Thoracic aorta (tissue), 2 donors: Measurements from ENCODE around the gene HIGD2A. TPM values are rescaled to one million over a fixed set of nuclear protein-coding genes. Genes with fewer than 3 reads are reported as not detected.
A peak's percentile ranks its signal among the peaks of the same experiment; 100 is the strongest.

Source experiments
- ATAC-seq: fragments of 150-250 bp; one replicate; pipeline ENCODE4 v1.8.0; 2017; ENCODE audit warnings: low read depth; ENCODE audit not compliant: insufficient number of reproducible peaks, low FRiP score
- DNase-seq: peaks from one replicate; pipeline ENCODE4 v3.0.0-alpha.2; 2020; ENCODE audit warnings: low spot score
- H3K27ac ChIP-seq, 2 donors: fragments of 200-600 bp; sonication (generic); 1 replicate in 1 of 2; 2 replicates in 1 of 2; pipeline ENCODE4 v1.5.1; 2016; ENCODE audit warnings: mild to moderate bottlenecking in 2 of 2, moderate library complexity in 2 of 2
- H3K27me3 ChIP-seq: fragments of 200-600 bp; sonication (generic); replicated peaks from 2 replicates; pipeline ENCODE4 v1.6.0; 2016; ENCODE audit warnings: mild to moderate bottlenecking; ENCODE audit not compliant: insufficient read depth
- H3K36me3 ChIP-seq: fragments of 200-600 bp; sonication (generic); one replicate; pipeline ENCODE4 v1.5.1; 2016
- H3K4me1 ChIP-seq, 2 donors: fragments of 200-600 bp; sonication (generic); 1 replicate in 1 of 2; 2 replicates in 1 of 2; pipeline versions ENCODE4 v1.5.1 to v1.6.0; 2016; ENCODE audit warnings: low read depth in 2 of 2, mild to moderate bottlenecking in 1 of 2; ENCODE audit not compliant: control insufficient read depth in 1 of 2
- H3K4me3 ChIP-seq: fragments of 200-600 bp; sonication (generic); 2 replicates; pipeline ENCODE4 v1.5.1; 2016; ENCODE audit warnings: mild to moderate bottlenecking
- H3K9me3 ChIP-seq: fragments of 200-600 bp; sonication (generic); 2 replicates; pipeline ENCODE4 v1.5.1; 2016
- CTCF ChIP-seq: fragments of 200-600 bp; sonication (generic); IDR thresholded peaks from one replicate; pipeline ENCODE4 v1.5.1; 2019; ENCODE audit warnings: antibody characterized with exemption
- total RNA-seq, 2 donors: library from RNA; depleted of rRNA; stranded (reverse); fragments of >200 nt; gene quantifications; one replicate each; pipeline versions ENCODE4 v1.1.0 to v1.2.3, GENCODE V29; 2016

The HIGD2A gene
- total RNA-seq, 2 donors from 2014 or later = 45.2 to 57.5 TPM

GRCh38 chr5:176386491-176386890 is 2.1 kb upstream of the HIGD2A start:
- Histone ChIP-seq H3K9me3 (no peaks in the 10 kb centered on the region), H3K36me3 (peaks cover 12% of the 10 kb centered on the region), H3K4me3 (no peak overlapping the region), H3K27me3 (no peaks in the 10 kb centered on the region), H3K4me1 (peaks cover 12 to 28% of the 10 kb centered on the region in 2 donors), H3K27ac (no peak overlapping the region)
- no peak for DNase-seq
- no peak for ATAC-seq
- no peak for TF ChIP-seq CTCF

DNA sequence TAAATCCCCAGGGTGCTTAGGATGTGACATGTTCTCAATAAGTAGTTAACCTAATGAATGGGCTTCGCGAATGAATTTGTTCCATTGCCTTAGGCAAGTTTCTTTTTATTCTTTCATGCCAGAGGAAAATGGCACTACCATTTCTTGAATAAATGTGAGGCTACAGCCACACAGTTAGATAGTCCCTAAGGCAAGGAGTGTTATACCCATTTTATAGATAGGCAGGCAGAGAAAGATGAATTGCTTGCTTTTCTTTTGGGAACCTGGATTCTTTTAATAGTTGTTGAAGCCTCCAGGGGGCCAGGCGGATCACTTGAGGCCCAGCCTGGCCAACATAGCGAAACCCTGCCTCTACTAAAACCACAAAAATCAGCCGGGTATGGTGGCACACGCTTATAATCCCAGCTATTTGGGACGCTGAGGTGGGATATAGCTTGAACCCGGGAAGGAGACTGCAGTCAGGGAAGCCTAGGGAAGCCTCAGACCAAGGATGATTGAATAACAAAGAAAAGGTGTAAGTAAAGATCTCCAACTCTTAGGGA is 1.1 kb upstream of the HIGD2A start:
- no peaks in the 10 kb centered on the region for H3K27me3 ChIP-seq
- peaks cover 9 to 20% of the 10 kb centered on the region in 2 donors for H3K4me1 ChIP-seq
- peaks cover 22% of the 10 kb centered on the region for H3K36me3 ChIP-seq
- ATAC-seq (no peak), DNase-seq (no peak)
- no peak overlapping the region for H3K27ac ChIP-seq
- H3K4me3 ChIP-seq = peak overlapping the region; percentile 88
- no peaks in the 10 kb centered on the region for H3K9me3 ChIP-seq
- TF ChIP-seq CTCF = no peak

DNA sequence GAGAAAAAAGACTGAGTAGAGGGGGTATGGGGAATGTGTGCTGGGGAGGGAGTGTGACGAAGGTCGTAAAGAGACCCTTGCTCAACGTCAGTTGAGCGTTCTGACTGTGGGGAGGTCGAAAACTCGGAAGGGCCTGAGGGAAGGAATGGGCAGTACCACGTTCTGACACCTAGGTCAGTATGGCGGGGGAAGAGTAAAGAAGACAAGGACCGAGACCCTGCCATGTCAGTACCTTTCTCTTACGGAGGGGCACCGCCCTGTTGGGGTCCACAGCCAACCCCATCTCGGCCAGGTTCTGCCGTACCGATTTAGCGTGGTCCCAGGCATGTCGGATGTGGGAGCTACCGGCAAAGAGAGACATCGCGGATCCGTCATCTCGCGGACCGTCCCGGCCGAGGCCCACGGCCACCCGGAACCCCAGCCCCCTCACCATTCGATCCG is 528 bp upstream of the HIGD2A start:
- ATAC-seq = no peak
- no peak for TF ChIP-seq CTCF
- H3K27me3 ChIP-seq = no peaks in the 10 kb centered on the region
- no peak for DNase-seq
- no peaks in the 10 kb centered on the region for H3K9me3 ChIP-seq
- peak overlapping the region; percentile 88 for H3K4me3 ChIP-seq
- H3K36me3 ChIP-seq = peaks cover 27% of the 10 kb centered on the region
- peaks cover 9 to 20% of the 10 kb centered on the region in 2 donors for H3K4me1 ChIP-seq
- H3K27ac ChIP-seq = no peak overlapping the region

DNA sequence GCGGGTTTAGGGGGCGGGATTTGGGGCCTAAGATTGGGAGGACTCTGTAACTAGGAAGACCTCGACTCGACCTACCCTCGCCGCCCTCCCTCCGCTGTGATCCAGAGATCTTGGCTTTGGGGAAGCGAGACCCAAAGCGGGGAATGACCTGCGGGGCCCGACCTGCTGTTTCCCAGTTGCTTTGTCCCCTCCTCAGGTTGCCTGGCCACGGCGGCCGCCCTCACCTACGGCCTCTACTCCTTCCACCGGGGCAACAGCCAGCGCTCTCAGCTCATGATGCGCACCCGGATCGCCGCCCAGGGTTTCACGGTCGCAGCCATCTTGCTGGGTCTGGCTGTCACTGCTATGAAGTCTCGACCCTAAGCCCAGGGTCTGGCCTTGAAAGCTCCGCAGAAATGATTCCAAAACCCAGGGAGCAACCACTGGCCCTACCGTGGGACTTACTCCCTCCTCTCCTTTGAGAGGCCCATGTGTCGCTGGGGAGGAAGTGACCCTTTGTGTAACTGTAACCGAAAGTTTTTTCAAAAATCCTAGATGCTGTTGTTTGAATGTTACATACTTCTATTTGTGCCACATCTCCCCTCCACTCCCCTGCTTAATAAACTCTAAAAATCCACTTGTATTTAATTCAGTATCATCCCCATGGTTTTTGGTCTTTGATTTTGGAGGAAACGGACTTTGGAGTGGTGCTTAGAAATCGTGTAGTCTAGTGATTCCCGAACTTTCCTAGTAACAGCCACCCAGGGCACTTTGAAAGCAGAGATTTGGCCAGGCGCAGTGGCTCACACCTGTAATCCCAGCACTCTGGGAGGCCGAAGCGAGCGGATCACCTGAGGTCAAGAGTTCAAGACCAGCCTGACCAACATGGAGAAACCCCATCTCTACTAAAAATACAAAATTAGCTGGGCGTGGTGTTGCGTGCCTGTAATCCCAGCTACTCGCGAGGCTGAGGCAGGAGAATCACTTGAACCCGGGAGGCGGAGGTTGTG is 878 bp downstream of the HIGD2A start:
- Histone ChIP-seq H3K27me3 (no peaks in the 10 kb centered on the region), H3K27ac (peak overlapping the region; percentile 93 to 95), H3K4me1 (peaks cover 9 to 20% of the 10 kb centered on the region in 2 donors), H3K9me3 (no peaks in the 10 kb centered on the region), H3K4me3 (peak overlapping the region; percentile 88), H3K36me3 (peaks cover 22% of the 10 kb centered on the region)
- TF ChIP-seq CTCF = no peak
- no peak for ATAC-seq
- no peak for DNase-seq

- H3K36me3 ChIP-seq = peaks cover 22% of the 10 kb centered on the region
- DNase-seq = no peak
- no peak for TF ChIP-seq CTCF
These were observed 2.9 kb downstream of the HIGD2A start for GRCh38 chr5:176391479-176391878.

More at GRCh38 chr5:176391479-176391878, 2.9 kb downstream of the HIGD2A start:
- no peak overlapping the region for H3K4me3 ChIP-seq
- H3K27ac ChIP-seq = no peak overlapping the region
- ATAC-seq = no peak
- H3K9me3 ChIP-seq = no peaks in the 10 kb centered on the region
- H3K4me1 ChIP-seq = peaks cover 9 to 20% of the 10 kb centered on the region in 2 donors
- H3K27me3 ChIP-seq = no peaks in the 10 kb centered on the region
